GM12864 (cell line): ENCODE results near the gene TMEM182.

ENCODE experiments used
- DNase-seq: peaks from one replicate; pipeline ENCODE4 v3.0.0-alpha.2; 2011; ENCODE audit warnings: low read depth
- H3K4me3 ChIP-seq: 2 replicates; pipeline ENCODE4 v1.5.1; 2011; ENCODE audit warnings: mild to moderate bottlenecking, low read depth, low read length, control low read depth
- CTCF ChIP-seq: IDR thresholded peaks from 2 replicates; pipeline ENCODE4 v1.5.1; 2011; ENCODE audit warnings: low read depth, mild to moderate bottlenecking, moderate library complexity, low read length, control low read depth, inconsistent platforms; ENCODE audit errors: missing control alignments

The TMEM182 gene

GRCh38 chr2:102761763-102762162 is at the start of gene TMEM182:
TMEM182 (plus strand) TSS chr2:102762031; CDS start chr2:102762218, 187 bp downstream.
- DNase-seq = no peak

GRCh38 chr2:102717308-102718018 is 44.4 kb upstream of the TMEM182 start:
- no peak overlapping the region for H3K4me3 ChIP-seq
- TF ChIP-seq CTCF = no peak
- no peak for DNase-seq

More at GRCh38 chr2:102761763-102762162, at the start of gene TMEM182:
- no peak within 1 kb of the TSS for H3K4me3 ChIP-seq
- TF ChIP-seq CTCF = no peak

GRCh38 chr2:102718387-102719316 is 43.2 kb upstream of the TMEM182 start:
- DNase-seq = no peak
- no peak for TF ChIP-seq CTCF
- no peak overlapping the region for H3K4me3 ChIP-seq

- no peak for DNase-seq
- TF ChIP-seq CTCF = no peak
- H3K4me3 ChIP-seq = no peak overlapping the region
Measured at GRCh38 chr2:102724016-102724490, 37.8 kb upstream of the TMEM182 start.

- no peak for TF ChIP-seq CTCF
- no peak overlapping the region for H3K4me3 ChIP-seq
- no peak for DNase-seq
Measured at GRCh38 chr2:102724553-102724952, 37.3 kb upstream of the TMEM182 start.

GRCh38 chr2:102726128-102727087 is 35.4 kb upstream of the TMEM182 start:
- no peak for DNase-seq
- H3K4me3 ChIP-seq = no peak overlapping the region
- no peak for TF ChIP-seq CTCF
